Retinal pigment epithelial cell (primary cell): Measurements from ENCODE around the gene UBE2L6.

Experiments
- DNase-seq: peaks from one replicate; pipeline ENCODE4 v3.0.0-alpha.2; 2010; ENCODE audit warnings: low read depth
- H3K4me3 ChIP-seq: 2 replicates; pipeline ENCODE4 v1.5.1; 2011; ENCODE audit warnings: mild to moderate bottlenecking, low read length, control low read depth, moderate library complexity
- CTCF ChIP-seq: conservative IDR thresholded peaks from 2 replicates; pipeline ENCODE4 v1.5.1; 2011; ENCODE audit warnings: low read depth, low read length, control low read depth, inconsistent platforms

Gene UBE2L6

GRCh38 chr11:57604296-57605027 lies 37.0 kb upstream of the UBE2L6 start:
- no peak overlapping the region for H3K4me3 ChIP-seq
- no peak for TF ChIP-seq CTCF
- DNase-seq: no peak

- H3K4me3 ChIP-seq: no peak overlapping the region
- TF ChIP-seq CTCF: no peak
- peak; percentile 66 for DNase-seq
Measured at GRCh38 chr11:57601297-57601696, 33.8 kb upstream of the UBE2L6 start.

GRCh38 chr11:57599381-57599780 lies 31.9 kb upstream of the UBE2L6 start:
- no peak overlapping the region for H3K4me3 ChIP-seq
- no peak for TF ChIP-seq CTCF
- no peak for DNase-seq

- no peak overlapping the region for H3K4me3 ChIP-seq
- DNase-seq: no peak
- TF ChIP-seq CTCF: no peak
Measured at GRCh38 chr11:57598831-57599155, 31.3 kb upstream of the UBE2L6 start.

GRCh38 chr11:57597916-57598830 lies 30.7 kb upstream of the UBE2L6 start:
- no peak for DNase-seq
- TF ChIP-seq CTCF: no peak
- H3K4me3 ChIP-seq: peak overlapping the region; percentile 37

GRCh38 chr11:57597461-57597915 lies 30.0 kb upstream of the UBE2L6 start, which contains the start of gene SERPING1:
Gene SERPING1 (plus strand): TSS chr11:57597685. CDS start chr11:57598271, 586 bp downstream.
- no peak for TF ChIP-seq CTCF
- H3K4me3 ChIP-seq: peak within 1 kb of the TSS; percentile 37
- DNase-seq: no peak
